MM.1S (cell line): ENCODE results near the gene UGGT2.
"Not testable (repeated sequence)": the region's sequence is repeated elsewhere in the genome, so short reads cannot be mapped to it uniquely, and the experiment has no call there.

Experiments used
- DNase-seq: peaks from one replicate; pipeline ENCODE4 v3.0.0-alpha.2; 2015
- H2AFZ ChIP-seq: fragments of 300-600 bp; sonication (generic); 2 replicates; pipeline ENCODE4 v1.6.0; 2016; ENCODE audit warnings: antibody characterized with exemption, low read length
- H3F3A ChIP-seq: fragments of 300-600 bp; sonication (generic); 2 replicates; pipeline ENCODE4 v1.6.1; 2016; ENCODE audit warnings: mild to moderate bottlenecking, antibody characterized with exemption, low read length, moderate library complexity, mixed read lengths; ENCODE audit not compliant: insufficient read depth
- H3K27ac ChIP-seq: fragments of 300-600 bp; sonication (generic); 2 replicates; pipeline ENCODE4 v1.5.1; 2016; ENCODE audit warnings: mild to moderate bottlenecking, low read length
- H3K27me3 ChIP-seq: fragments of 300-600 bp; sonication (generic); replicated peaks from 2 replicates; pipeline ENCODE4 v1.6.0; 2016; ENCODE audit warnings: low read length; ENCODE audit not compliant: insufficient read depth
- H3K36me3 ChIP-seq: fragments of 300-600 bp; sonication (generic); replicated peaks from 2 replicates; pipeline ENCODE4 v1.6.1; 2016; ENCODE audit warnings: mild to moderate bottlenecking, low read length, mixed read lengths; ENCODE audit not compliant: insufficient read depth
- H3K4me1 ChIP-seq: fragments of 300-600 bp; sonication (generic); 2 replicates; pipeline ENCODE4 v1.6.1; 2016; ENCODE audit warnings: low read length, mixed read lengths
- H3K4me2 ChIP-seq: fragments of 300-600 bp; sonication (generic); 2 replicates; pipeline ENCODE4 v1.6.0; 2016; ENCODE audit warnings: low read depth, low read length
- H3K4me3 ChIP-seq: fragments of 300-600 bp; sonication (generic); 2 replicates; pipeline ENCODE4 v1.5.1; 2016; ENCODE audit warnings: low read length, mixed read lengths
- H3K79me2 ChIP-seq: fragments of 300-600 bp; sonication (generic); 2 replicates; pipeline ENCODE4 v1.6.1; 2016; ENCODE audit warnings: mixed run types, low read length, mixed read lengths
- H3K9ac ChIP-seq: fragments of 300-600 bp; sonication (generic); 2 replicates; pipeline ENCODE4 v1.6.1; 2016; ENCODE audit warnings: low read length, mixed read lengths
- H3K9me2 ChIP-seq: fragments of 300-600 bp; sonication (generic); replicated peaks from 2 replicates; pipeline ENCODE4 v1.6.1; 2016; ENCODE audit warnings: mild to moderate bottlenecking, low read length, mixed read lengths; ENCODE audit not compliant: insufficient read depth
- H3K9me3 ChIP-seq: fragments of 300-600 bp; sonication (generic); replicated peaks from 2 replicates; pipeline ENCODE4 v1.6.1; 2016; ENCODE audit warnings: mild to moderate bottlenecking, low read length, mixed read lengths; ENCODE audit not compliant: insufficient read depth
- H4K20me1 ChIP-seq: fragments of 300-600 bp; sonication (generic); 2 replicates; pipeline ENCODE4 v1.6.1; 2016; ENCODE audit warnings: mild to moderate bottlenecking, low read length, moderate library complexity, mixed read lengths; ENCODE audit not compliant: insufficient read depth
- CTCF ChIP-seq: fragments of 300-600 bp; sonication (generic); IDR thresholded peaks from 2 replicates; pipeline ENCODE4 v1.5.1; 2016; ENCODE audit warnings: antibody characterized with exemption, low read length, mixed read lengths
- EZH2 ChIP-seq: fragments of 300-600 bp; sonication (generic); optimal IDR thresholded peaks from 2 replicates; pipeline ENCODE3; 2017; ENCODE audit warnings: low read depth, mild to moderate bottlenecking, antibody characterized with exemption, low read length, mixed read lengths
- EZH2phosphoT487 ChIP-seq: fragments of 300-600 bp; sonication (generic); IDR thresholded peaks from 2 replicates; pipeline ENCODE4 v1.6.1; 2018; ENCODE audit warnings: antibody characterized with exemption, low read length

Gene UGGT2

GRCh38 chr13:96052656-96053002, 572 bp downstream of the UGGT2 start:
- Histone ChIP-seq H3K9me3 (no peaks in the 10 kb centered on the region), H3K27me3 (no peaks in the 10 kb centered on the region), H3F3A (peaks cover 3% of the 10 kb centered on the region), H2AFZ (peak overlapping the region; percentile 87), H3K79me2 (peaks cover 22% of the 10 kb centered on the region), H4K20me1 (no peaks in the 10 kb centered on the region), H3K27ac (peak overlapping the region; percentile 77; the same call in 1 of the 2 replicates), H3K9ac (peak overlapping the region; percentile 79), H3K36me3 (no peaks in the 10 kb centered on the region), H3K4me3 (peak overlapping the region; percentile 91), H3K9me2 (no peaks in the 10 kb centered on the region), H3K4me2 (peak overlapping the region; percentile 67), H3K4me1 (no peaks in the 10 kb centered on the region)
- peak; percentile 68 for DNase-seq
- no peak for TF ChIP-seq EZH2
- TF ChIP-seq EZH2phosphoT487 = no peak
- TF ChIP-seq CTCF = no peak

DNA sequence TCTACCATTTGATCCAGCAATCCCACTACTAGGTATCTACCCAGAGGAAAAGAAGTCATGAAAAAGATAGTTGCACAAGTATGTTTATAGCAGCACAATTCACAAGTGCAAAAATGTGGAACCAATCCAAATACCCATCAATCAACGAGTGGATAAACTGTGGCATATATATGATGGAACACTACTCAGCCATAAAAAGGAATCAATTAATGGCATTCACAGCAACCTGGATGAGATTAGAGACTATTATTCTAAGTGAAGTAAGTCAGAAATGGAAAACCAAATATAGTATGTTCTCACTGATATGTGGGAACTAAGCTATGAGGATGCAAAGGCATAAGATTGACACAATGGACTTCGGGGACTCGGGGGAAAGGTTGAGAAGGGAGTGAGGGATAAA, 1.3 kb downstream of the UGGT2 start:
- H3F3A ChIP-seq, H3K4me1 ChIP-seq, H3K9me3 ChIP-seq, DNase-seq, H3K27me3 ChIP-seq, H3K27ac ChIP-seq, H3K9ac ChIP-seq, H3K36me3 ChIP-seq, H3K4me3 ChIP-seq, H3K4me2 ChIP-seq, H4K20me1 ChIP-seq, H3K9me2 ChIP-seq, H2AFZ ChIP-seq: not testable (repeated sequence)
- peaks cover 24% of the 10 kb centered on the region for H3K79me2 ChIP-seq

DNA sequence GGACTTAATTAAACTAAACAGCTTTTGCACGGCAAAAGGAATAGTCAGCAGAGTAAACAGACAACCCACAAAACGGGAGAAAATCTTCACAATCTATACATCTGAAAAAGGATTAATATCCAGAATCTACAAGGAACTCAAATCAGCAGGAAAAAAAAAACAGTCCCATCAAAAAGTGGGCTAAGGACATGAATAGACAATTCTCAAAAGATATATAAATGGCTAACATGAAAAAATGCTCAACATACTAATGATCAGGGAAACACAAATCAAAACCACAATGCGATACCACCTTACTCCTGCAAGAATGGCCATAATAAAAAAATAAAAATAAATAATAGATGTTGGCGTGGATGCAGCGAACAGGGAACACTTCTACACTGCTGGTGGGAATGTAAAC, 1.7 kb downstream of the UGGT2 start:
- H3K9me3 ChIP-seq, H3K4me1 ChIP-seq, DNase-seq, H3K36me3 ChIP-seq, H3K4me3 ChIP-seq, H3K4me2 ChIP-seq, H3K9me2 ChIP-seq, H3F3A ChIP-seq, H4K20me1 ChIP-seq, H2AFZ ChIP-seq, H3K27me3 ChIP-seq, H3K27ac ChIP-seq, H3K9ac ChIP-seq: not testable (repeated sequence)
- peaks cover 29% of the 10 kb centered on the region for H3K79me2 ChIP-seq

DNA sequence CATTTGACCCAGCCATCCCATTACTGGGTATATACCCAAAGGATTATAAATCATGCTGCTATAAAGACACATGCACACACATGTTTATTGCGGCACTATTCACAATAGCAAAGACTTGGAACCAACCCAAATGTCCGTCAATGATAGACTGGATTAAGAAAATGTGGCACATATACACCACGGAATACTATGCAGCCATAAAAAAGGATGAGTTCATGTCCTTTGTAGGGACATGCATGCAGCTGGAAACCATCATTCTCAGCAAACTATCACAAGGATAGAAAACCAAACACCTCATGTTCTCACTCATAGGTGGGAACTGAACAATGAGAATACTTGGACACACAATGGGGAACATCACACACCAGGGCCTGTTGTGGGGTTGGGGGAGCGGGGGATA, 2.2 kb downstream of the UGGT2 start:
- not testable (repeated sequence) for H3K9me2 ChIP-seq, DNase-seq

DNA sequence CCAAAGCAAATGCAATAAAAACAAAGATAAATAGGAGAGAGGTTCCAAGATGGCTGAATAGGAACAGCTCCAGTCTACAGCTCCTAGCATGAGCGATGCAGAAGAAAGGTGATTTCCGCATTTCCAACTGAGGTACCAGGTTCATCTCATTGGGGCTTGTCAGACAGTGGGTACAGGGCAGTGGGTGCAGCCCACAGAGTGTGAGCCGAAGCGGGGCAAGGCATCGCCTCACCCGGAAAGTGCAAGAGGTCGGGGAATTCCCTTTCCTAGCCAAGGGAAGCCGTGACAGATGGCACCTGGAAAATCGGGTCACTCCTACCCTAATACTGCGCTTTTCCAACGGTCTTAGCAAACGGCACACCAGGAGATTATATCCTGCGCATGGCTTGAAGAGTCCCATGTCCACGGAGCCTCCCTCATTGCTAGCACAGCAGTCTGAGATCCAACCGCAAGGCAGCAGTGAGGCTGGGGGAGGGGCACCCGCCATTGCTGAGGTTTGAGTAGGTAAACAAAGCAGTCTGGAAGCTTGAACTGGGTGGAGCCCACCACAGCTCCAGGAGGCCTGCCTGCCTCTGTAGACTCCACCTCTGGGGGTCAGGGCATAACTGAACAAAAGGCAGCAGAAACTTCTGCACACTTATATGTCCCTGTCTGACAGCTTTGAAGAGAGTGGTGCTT, 6.6 kb downstream of the UGGT2 start:
- H3K9me3 ChIP-seq, H3K4me1 ChIP-seq, DNase-seq, H4K20me1 ChIP-seq, H2AFZ ChIP-seq, H3K9ac ChIP-seq, H3K4me2 ChIP-seq, H3K36me3 ChIP-seq, H3F3A ChIP-seq, H3K27me3 ChIP-seq, H3K9me2 ChIP-seq, H3K27ac ChIP-seq, H3K4me3 ChIP-seq: not testable (repeated sequence)
- peaks cover 58% of the 10 kb centered on the region for H3K79me2 ChIP-seq

More for the DNA sequence above, 2.2 kb downstream of the UGGT2 start:
- H4K20me1 ChIP-seq, H3K27me3 ChIP-seq, H3K9me3 ChIP-seq, H3K4me1 ChIP-seq, H3K4me2 ChIP-seq, H3K4me3 ChIP-seq, H2AFZ ChIP-seq, H3K9ac ChIP-seq, H3K36me3 ChIP-seq, H3F3A ChIP-seq, H3K27ac ChIP-seq: not testable (repeated sequence)
- peaks cover 34% of the 10 kb centered on the region for H3K79me2 ChIP-seq
